ENCODE data around the gene AHCYL2.

GRCh38 chr7:129462420-129462819, 237.6 kb downstream of the AHCYL2 start:
- TF ChIP-seq EZH2 (IDR thresholded peaks at IDR 0.05; ENCODE audit: insufficient read depth, poor library complexity, severe bottlenecking) (no peak), EZH2phosphoT487 (IDR thresholded peaks at IDR 0.05; ENCODE audit: insufficient read depth, low read depth) (no peak)

All from GM23248 (cell line).